Measurements from ENCODE around the gene ARCN1. TPM values are rescaled to one million over a fixed set of nuclear protein-coding genes. Genes with fewer than 3 reads are reported as not detected.
"Not testable (repeated sequence)": the region's sequence is repeated elsewhere in the genome, so short reads cannot be mapped to it uniquely, and the experiment has no call there.

Gene ARCN1
- polyA plus RNA-seq, 3 donors from 2014 or later: 99.9 to 164 (median 157) TPM

DNA sequence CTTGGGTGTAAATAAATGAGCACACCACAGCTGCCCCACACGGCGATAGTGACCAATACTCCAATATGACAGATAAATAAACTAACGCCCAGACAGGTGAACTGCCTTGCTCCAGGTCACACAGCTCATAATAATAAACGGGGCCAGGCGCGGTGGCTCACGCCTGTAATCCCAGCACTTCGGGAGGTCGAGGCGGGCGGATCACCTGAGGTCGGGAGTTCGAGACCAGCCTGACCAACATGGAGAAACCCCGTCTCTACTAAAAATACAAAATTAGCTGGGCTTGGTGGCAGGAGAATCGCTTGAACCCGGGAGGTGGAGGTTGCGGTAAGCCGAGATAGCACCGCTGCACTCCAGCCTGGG is 39.2 kb downstream of the ARCN1 start:
- peaks cover 9 to 24% (median 20%) of the 10 kb centered on the region in 3 donors for H3K27me3 Mint-ChIP-seq (ENCODE audit: low read depth in 3 of 3)
- not testable (repeated sequence) for H3K36me3 Mint-ChIP-seq, H3K9me3 Mint-ChIP-seq, DNase-seq
- peaks cover 26 to 27% of the 10 kb centered on the region in 2 donors for H3K4me1 Mint-ChIP-seq
- peak overlapping the region in 3 of 6 donors; percentile 15 to 87 (median 81) for H3K27ac Mint-ChIP-seq
- peak overlapping the region; percentile 70 to 90 (median 81) for H3K4me3 Mint-ChIP-seq

DNA sequence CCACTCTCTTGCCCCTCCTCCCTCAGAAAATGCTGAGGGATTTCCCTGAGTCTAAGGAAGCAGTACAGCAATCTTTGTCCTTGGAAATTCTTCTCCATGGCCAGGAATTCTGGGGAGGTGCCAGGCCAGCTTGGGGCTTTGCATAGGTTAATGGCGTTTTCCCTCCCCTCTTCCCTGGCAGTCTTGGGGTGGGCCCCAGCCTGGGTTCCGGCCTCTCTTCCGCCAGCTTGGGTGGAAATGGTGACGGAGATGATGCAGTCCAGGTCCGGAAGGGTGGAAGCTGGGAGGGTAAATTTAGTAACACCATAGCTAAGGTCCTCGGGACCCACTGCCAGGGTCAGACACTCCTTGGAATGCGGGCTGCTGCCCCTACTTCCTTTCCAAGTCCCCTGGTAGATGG is 40.2 kb downstream of the ARCN1 start:
- H3K9me3 Mint-ChIP-seq: peaks cover 0 to 1% (median 0%) of the 10 kb centered on the region in 6 donors
- DNase-seq: no peak
- H3K27me3 Mint-ChIP-seq (ENCODE audit: low read depth in 3 of 3): peaks cover 9 to 24% (median 20%) of the 10 kb centered on the region in 3 donors
- peak overlapping the region in 2 of 5 donors; percentile 13 to 15 for H3K4me3 Mint-ChIP-seq
- H3K27ac Mint-ChIP-seq: no peak overlapping the region
- peaks cover 0 to 3% (median 0%) of the 10 kb centered on the region in 3 donors for H3K36me3 Mint-ChIP-seq
- H3K4me1 Mint-ChIP-seq: peaks cover 25 to 26% of the 10 kb centered on the region in 2 donors

DNA sequence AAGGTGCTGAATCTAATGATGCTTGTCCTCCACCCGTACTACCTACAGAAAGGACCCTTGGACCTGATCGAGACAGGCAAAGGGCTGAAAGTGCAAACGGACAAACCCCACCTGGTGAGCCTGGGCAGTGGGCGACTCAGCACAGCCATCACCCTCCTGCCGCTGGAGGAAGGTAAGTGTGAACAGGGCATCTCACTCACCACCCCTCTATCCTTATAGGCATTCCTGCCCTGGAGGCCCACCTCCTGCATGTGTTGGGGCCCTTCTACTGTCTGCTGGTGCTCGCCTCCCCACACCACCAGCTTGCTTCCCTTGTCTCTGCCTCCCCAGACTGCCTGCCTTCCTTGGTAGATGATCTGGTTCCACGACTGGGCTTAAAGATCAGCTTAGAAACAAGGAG is 42.3 kb downstream of the ARCN1 start:
- no peak overlapping the region for H3K4me3 Mint-ChIP-seq
- no peak for DNase-seq
- H3K27me3 Mint-ChIP-seq (ENCODE audit: low read depth in 3 of 3): peaks cover 3 to 16% (median 10%) of the 10 kb centered on the region in 3 donors
- H3K9me3 Mint-ChIP-seq: no peaks in the 10 kb centered on the region
- H3K4me1 Mint-ChIP-seq: peaks cover 12 to 16% of the 10 kb centered on the region in 2 donors
- peaks cover 0 to 3% (median 0%) of the 10 kb centered on the region in 3 donors for H3K36me3 Mint-ChIP-seq
- no peak overlapping the region for H3K27ac Mint-ChIP-seq

DNA sequence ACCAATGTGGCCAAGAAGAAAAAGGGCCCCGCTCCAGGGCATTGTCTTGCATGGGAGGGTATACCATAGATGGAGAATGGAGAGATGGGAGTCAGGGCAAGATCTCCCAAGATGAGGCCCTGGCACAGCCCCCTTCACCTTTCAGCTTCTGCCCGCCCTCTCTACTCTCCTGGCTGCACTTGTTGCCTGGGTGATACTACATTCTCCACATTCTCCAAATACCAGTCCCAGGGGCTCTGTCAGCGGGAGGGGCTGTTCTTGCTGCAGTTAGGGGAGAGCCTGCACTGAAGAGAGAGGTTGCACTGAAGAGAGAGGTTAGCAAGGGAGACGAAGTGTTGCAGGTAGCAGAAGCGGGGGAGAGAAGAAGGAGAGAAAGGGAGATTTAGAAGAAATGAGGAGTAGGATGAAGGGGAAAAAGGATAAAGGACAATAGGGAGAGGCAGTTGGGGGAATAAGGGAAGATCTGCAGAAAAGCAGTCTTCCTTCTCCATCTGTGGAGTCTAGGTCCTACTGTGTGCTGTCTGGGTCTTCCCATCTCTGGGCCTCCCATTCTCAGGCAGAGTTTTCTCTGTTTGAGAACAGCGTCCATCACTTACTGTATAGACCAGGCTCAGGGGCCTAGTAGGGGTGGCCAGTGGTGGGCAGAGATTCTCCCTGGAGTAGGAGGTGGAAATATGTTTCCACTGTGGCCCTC is 43.2 kb downstream of the ARCN1 start:
- Mint-ChIP-seq H3K4me3 (no peak overlapping the region), H3K36me3 (peaks cover 0 to 3% (median 0%) of the 10 kb centered on the region in 3 donors), H3K9me3 (no peaks in the 10 kb centered on the region), H3K4me1 (peaks cover 10 to 14% of the 10 kb centered on the region in 2 donors), H3K27me3 (ENCODE audit: low read depth in 3 of 3) (peaks cover 2 to 12% (median 6%) of the 10 kb centered on the region in 3 donors), H3K27ac (no peak overlapping the region)
- DNase-seq: no peak

DNA sequence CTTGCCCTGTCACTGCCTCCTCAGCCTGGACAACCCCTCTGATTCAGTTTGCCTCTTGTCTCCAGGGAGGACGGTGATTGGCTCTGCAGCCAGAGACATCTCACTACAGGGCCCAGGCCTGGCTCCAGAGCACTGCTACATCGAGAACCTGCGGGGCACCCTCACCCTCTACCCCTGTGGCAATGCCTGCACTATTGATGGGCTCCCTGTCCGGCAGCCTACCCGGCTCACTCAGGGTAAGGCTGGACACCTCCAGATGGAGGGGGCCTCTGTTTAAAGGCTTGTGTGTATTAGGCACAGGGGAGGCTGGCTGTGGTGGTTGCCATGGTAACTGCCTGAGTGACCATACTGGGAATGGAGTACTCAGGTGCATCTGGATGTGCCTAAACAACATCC is 43.8 kb downstream of the ARCN1 start:
- Mint-ChIP-seq H3K27ac (no peak overlapping the region), H3K4me3 (no peak overlapping the region), H3K9me3 (no peaks in the 10 kb centered on the region), H3K36me3 (peaks cover 0 to 3% (median 0%) of the 10 kb centered on the region in 3 donors), H3K4me1 (peaks cover 13 to 17% of the 10 kb centered on the region in 2 donors), H3K27me3 (ENCODE audit: low read depth in 3 of 3) (peaks cover 2 to 10% (median 7%) of the 10 kb centered on the region in 3 donors)
- DNase-seq: no peak

DNA sequence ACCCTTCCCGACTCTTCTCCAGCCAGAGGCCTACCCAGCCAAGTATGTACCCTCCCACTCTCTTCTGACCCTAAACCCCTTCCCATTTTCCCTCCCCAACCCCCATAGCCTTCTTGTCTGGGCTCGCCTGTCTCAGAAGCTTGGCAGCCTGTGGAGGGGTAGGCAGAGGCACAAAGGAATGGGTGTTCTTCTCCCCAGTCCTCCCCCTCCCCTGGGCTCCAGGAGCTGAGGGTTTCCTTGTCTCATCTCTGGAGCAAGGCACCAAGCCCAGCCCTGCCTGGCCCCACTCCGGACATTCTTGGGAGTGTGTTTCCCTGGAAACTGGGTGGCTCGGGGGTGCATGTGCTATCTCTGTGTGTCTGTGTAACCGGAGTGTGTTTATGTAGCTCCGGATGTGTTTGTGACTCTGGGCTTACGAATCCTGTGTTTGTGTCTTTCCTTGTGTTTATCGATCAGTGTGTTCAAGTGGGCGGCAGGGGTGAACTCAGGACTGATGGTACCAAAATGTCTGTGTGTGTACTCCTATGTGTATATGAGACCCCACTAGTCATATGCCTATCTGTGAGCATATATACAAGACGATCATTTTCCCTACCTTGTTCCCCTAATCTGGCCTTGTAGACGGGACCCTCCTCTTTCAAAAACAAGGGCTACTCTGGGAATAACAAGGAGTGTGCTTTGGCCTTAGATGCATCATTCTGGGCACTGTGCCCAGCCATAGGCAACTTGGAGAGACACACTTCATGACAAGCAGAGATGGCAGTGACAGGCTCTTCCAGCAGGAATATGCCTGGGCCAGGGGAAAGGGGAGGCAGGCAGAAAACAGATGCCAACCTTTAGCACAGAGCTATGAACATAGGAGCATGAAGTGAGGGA is 46.1 kb downstream of the ARCN1 start:
- Mint-ChIP-seq H3K27ac (peak overlapping the region in 1 of 6 donors; percentile 27), H3K4me1 (peaks cover 12 to 13% of the 10 kb centered on the region in 2 donors), H3K4me3 (no peak overlapping the region), H3K27me3 (ENCODE audit: low read depth in 3 of 3) (peaks cover 0 to 8% (median 6%) of the 10 kb centered on the region in 3 donors), H3K36me3 (no peaks in the 10 kb centered on the region), H3K9me3 (no peaks in the 10 kb centered on the region)
- no peak for DNase-seq

DNA sequence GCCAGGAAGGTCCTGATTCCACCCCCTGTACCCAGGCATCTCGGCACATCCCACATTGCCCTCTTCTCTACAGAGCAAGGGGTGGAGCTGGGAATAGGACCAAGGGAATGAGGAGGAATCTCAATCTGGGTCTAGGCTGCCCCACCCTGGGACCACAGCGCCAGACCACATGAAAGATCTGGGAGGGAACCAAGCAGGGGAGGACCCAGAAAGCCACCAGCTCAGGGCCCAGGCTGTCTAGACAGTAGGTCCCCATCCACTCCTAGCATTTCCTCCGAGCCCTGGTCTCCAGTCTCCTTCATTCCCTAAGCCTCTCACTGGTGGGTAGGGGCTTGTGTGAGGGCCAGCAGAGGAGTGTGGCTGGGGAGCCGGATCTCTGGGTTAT is 46.8 kb downstream of the ARCN1 start:
- Mint-ChIP-seq H3K4me1 (peaks cover 12 to 13% of the 10 kb centered on the region in 2 donors), H3K9me3 (no peaks in the 10 kb centered on the region), H3K36me3 (no peaks in the 10 kb centered on the region), H3K4me3 (no peak overlapping the region), H3K27ac (no peak overlapping the region), H3K27me3 (ENCODE audit: low read depth in 3 of 3) (peaks cover 0 to 6% (median 5%) of the 10 kb centered on the region in 3 donors)
- no peak for DNase-seq

DNA sequence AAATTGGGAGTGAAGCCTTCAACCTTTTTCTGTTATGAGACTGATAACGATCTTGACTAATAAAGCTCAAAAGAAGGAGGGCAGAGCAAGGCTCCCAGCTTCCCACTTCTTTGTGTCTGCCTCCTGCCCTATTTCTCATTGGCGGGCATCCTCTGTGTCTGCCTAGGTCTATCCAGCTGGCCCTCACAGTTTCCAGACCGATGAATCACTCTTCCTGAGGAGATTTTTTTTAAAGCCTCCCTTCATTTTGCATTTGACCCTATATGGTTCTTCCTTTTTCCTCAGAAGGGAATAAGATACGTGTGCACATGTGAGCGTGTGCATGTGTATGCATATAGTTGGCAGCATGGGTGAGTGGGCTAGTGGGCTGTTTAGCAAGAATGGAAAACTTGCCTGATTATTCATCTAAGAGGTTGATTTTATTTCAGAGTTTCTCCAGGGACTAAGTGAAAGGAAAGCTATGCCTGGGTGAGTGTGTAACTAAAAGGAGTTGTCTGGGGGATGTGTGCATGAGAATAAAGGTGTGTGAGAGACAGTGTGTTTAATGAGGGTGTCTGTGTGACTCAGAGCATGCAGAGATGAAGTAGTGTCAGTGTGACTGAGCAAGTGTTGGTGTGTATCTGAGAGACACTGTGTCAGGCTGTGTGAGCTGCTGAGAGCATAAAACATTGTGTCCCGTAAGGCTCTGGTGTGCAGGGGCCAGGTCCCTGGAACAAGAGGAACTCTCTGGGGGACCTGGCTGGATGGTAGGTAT is 47.4 kb downstream of the ARCN1 start:
- Mint-ChIP-seq H3K27me3 (ENCODE audit: low read depth in 3 of 3) (peaks cover 0 to 5% (median 5%) of the 10 kb centered on the region in 3 donors), H3K9me3 (no peaks in the 10 kb centered on the region)

DNA sequence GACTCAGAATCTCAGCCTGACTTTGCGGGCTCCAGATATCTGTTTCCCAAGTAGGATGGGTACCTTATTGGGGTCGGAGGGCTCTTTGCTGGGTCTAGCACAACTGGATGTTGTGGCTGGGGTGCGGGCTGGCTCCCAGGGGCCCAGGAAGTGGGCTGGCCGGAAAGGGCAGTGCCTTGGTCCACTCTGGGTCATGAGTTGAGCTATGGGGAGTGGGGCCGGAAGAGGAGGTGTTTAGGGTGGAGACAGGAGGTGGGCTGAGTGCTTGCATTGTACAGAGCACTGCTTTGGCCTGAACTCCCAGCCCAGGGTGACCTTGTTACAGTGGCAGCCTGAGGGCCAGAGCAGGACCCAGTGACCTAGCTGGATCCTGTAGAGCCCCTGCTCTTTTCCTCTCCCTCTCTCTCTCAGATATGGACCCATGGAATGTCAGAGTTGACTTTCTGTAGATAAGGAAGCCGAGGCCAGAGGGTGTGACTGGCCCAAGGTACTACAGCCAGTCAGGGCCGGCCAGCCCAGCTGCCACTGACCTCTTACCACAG is 48.4 kb downstream of the ARCN1 start:
- Mint-ChIP-seq H3K27ac (peak overlapping the region in 2 of 6 donors; percentile 24 to 46), H3K36me3 (no peaks in the 10 kb centered on the region), H3K4me1 (peaks cover 12 to 13% of the 10 kb centered on the region in 2 donors), H3K4me3 (peak overlapping the region; percentile 27 to 74 (median 68)), H3K9me3 (no peaks in the 10 kb centered on the region), H3K27me3 (ENCODE audit: low read depth in 3 of 3) (peaks cover 0 to 5% (median 5%) of the 10 kb centered on the region in 3 donors)
- no peak for DNase-seq

More for the DNA sequence above, 47.4 kb downstream of the ARCN1 start:
- DNase-seq: no peak
- Mint-ChIP-seq H3K27ac (peak overlapping the region in 1 of 6 donors; percentile 2), H3K4me3 (peak overlapping the region in 1 of 5 donors; percentile 48), H3K4me1 (peaks cover 12 to 13% of the 10 kb centered on the region in 2 donors), H3K36me3 (no peaks in the 10 kb centered on the region)

DNA sequence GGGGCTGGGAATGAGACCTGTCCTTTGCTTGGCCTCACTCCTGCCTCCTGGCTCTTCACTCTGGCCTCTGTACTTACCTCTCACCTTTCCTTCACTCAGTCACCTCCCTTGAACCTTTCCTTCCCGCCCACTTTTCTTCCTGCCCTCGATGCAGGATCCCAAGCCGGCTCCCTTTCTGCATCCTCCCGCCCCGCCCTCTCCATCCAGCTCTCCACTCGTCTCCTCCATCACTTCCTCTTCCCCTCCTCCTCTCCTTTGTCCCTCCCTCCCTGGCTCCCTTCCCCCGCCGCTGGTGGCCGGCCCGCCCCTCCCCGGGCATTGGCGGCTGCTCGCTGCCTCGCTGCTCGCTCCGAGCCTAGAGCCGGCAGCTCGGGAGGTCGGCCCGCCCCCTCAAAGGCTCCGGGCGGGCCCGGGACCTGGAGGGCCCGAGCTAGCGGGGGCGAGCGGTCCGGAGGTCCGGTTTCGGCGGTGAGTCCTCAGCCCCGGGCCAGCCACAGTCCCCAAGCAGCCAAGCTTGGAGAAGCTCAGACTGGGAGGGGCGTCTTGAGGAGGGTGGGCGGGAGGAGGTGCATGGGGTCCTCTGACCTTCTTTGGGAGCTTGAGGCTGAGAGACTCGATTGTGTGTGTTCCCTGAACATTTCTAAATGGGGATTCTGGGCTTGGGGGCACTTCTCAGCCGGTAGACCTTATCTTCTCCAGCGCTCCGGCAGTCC is 49.0 kb downstream of the ARCN1 start:
- Mint-ChIP-seq H3K36me3 (no peaks in the 10 kb centered on the region), H3K27me3 (ENCODE audit: low read depth in 3 of 3) (peaks cover 2 to 5% (median 4%) of the 10 kb centered on the region in 3 donors), H3K27ac (peak overlapping the region in 1 of 6 donors; percentile 46), H3K4me1 (peaks cover 12 to 13% of the 10 kb centered on the region in 2 donors), H3K4me3 (peak overlapping the region; percentile 45 to 74 (median 68)), H3K9me3 (no peaks in the 10 kb centered on the region)
- DNase-seq: peak in 2 of 3 donors; percentile 9 to 19

DNA sequence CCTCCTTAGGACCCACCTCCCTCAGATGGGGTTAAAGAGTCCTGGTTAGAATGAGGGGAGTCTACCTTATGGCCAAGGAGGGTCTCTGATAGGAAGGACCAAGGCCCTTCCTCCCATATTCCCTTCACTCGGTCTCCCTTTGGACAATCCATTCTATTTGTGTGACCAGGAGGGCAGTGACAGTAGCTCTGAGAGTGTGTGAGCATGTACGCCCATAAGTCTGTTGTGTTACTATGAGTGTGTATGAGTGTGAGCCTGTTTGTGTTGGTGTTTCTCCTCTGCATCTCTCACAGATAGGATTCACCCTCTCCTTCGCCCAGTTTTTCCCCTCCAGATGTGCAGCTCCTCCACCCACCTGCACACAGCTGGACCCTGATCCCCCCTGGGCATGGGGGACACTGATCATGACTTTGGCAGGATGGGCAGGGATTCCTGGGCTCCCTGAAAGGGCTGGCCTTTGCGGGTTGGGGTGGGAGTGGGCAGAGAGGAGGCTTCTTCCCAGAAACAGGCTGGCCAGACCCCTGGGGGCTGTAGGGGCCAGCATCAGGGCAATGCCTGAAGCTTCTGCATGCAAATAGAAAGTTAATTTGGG is 49.7 kb downstream of the ARCN1 start:
- DNase-seq: no peak
- Mint-ChIP-seq H3K36me3 (no peaks in the 10 kb centered on the region), H3K27ac (no peak overlapping the region), H3K4me3 (peak overlapping the region; percentile 4 to 61 (median 55)), H3K27me3 (ENCODE audit: low read depth in 3 of 3) (peaks cover 2 to 5% (median 3%) of the 10 kb centered on the region in 3 donors), H3K9me3 (no peaks in the 10 kb centered on the region), H3K4me1 (peaks cover 12 to 13% of the 10 kb centered on the region in 2 donors)
